Peyer's patch (tissue), 4 donors: ENCODE measurements around the gene ARAF. TPM values are rescaled to one million over a fixed set of nuclear protein-coding genes. Genes with fewer than 3 reads are reported as not detected.

Experiments
- DNase-seq, 3 donors: peaks; one replicate each; pipeline ENCODE4 v3.0.0-alpha.2; 2017 to 2019
- H3K27ac ChIP-seq, 4 donors: fragments of 200-600 bp; sonication (generic); one replicate each; pipeline ENCODE4 v1.5.1; 2016 to 2019
- H3K27me3 ChIP-seq, 2 donors: fragments of 200-600 bp; sonication (generic); one replicate each; pipeline ENCODE4 v1.5.1; 2019
- H3K36me3 ChIP-seq, 3 donors: fragments of 200-600 bp; sonication (generic); one replicate each; pipeline ENCODE4 v1.5.1; 2016 to 2019
- H3K4me1 ChIP-seq, 4 donors: fragments of 200-600 bp; sonication (generic); one replicate each; pipeline ENCODE4 v1.5.1; 2016 to 2019
- H3K4me3 ChIP-seq, 4 donors: fragments of 200-600 bp; sonication (generic); 1 replicate in 3 of 4; 2 replicates in 1 of 4; pipeline ENCODE4 v1.5.1; 2016 to 2019; ENCODE audit warnings: mild to moderate bottlenecking in 1 of 4
- H3K9me3 ChIP-seq, 4 donors: fragments of 200-600 bp; sonication (generic); one replicate each; pipeline ENCODE4 v1.5.1; 2016 to 2019; ENCODE audit warnings: mild to moderate bottlenecking in 1 of 4
- CTCF ChIP-seq, 6 experiments: fragments of 450-650 bp in 4 of 6; fragments of 200-600 bp in 2 of 6; sonication (generic) in 1 of 6; IDR thresholded peaks; one replicate each; pipeline ENCODE4 v1.5.1; 2017 to 2019; ENCODE audit warnings: antibody characterized with exemption in 6 of 6, mild to moderate bottlenecking in 3 of 6, moderate library complexity in 1 of 6
- POLR2A ChIP-seq, 2 donors: fragments of 450-650 bp; IDR thresholded peaks; one replicate each; pipeline ENCODE4 v1.5.1; 2017; ENCODE audit warnings: antibody characterized with exemption in 2 of 2, mild to moderate bottlenecking in 2 of 2, moderate library complexity in 2 of 2
- total RNA-seq, 4 donors: library from RNA; depleted of rRNA; stranded (reverse); fragments of >200 nt; gene quantifications; one replicate each; pipeline ENCODE4 v1.1.0, GENCODE V29; 2016

ARAF gene
- total RNA-seq, 4 donors from 2014 or later = 55.7 to 78.4 (median 72.5) TPM

DNA sequence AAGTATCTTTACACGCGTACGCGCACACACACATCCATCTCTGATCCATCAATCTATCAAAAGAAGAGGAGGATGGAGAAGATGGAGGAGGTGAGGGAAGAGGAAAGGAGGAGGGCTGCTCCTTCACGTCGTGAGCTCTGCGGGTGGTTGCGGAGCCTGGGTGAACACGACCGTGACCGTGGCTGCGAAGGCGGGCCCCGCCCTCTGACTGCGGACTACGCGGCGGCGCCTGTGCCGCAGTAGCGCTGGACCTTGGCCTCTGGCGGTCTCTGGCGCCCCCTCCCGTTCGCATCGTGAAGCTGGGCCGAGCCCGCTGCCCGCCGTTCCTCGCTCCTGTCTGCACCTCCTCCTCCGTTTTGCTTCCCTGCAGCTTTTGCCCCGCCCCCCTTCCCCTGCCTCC lies 37.7 kb upstream of the ARAF start:
- no peaks in the 10 kb centered on the region for H3K9me3 ChIP-seq
- H3K27ac ChIP-seq = peak overlapping the region in 1 of 4 donors; percentile 43
- peak overlapping the region; percentile 43 to 62 (median 54) for H3K4me3 ChIP-seq
- H3K27me3 ChIP-seq = no peaks in the 10 kb centered on the region
- peak; percentile 72 to 91 (median 89) for DNase-seq
- TF ChIP-seq POLR2A (IDR thresholded peaks at IDR 0.05) = no peak
- peak; percentile 56 to 85 (median 78) for TF ChIP-seq CTCF (IDR thresholded peaks at IDR 0.05)
- no peaks in the 10 kb centered on the region for H3K36me3 ChIP-seq
- peaks cover 0 to 6% (median 0%) of the 10 kb centered on the region in 4 donors for H3K4me1 ChIP-seq

DNA sequence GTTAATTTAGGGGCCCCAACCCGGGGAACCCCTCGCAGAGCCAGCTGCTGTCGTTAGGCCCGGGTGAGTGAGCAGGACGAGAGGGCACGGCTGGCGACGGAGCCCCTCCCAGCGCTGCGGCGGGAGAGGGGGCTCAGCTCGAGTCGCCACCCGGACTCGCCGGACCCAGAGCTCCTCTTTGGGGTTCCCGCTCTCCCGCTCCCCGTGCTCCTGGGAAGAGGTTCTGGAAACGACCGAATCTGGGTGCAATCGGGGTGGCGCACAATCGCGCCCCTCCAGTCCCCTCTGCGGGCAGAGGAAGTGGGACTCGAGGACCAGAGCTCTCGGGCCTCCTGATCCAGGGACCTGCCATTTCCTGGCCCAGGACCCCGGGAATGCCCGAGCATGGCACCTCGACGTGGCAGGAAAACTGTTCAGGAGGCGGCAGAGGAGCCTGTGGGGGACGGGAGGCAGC lies 37.3 kb upstream of the ARAF start:
- H3K36me3 ChIP-seq = no peaks in the 10 kb centered on the region
- H3K9me3 ChIP-seq = no peaks in the 10 kb centered on the region
- H3K27ac ChIP-seq = peak overlapping the region in 1 of 4 donors; percentile 43
- peaks cover 0 to 6% (median 0%) of the 10 kb centered on the region in 4 donors for H3K4me1 ChIP-seq
- peak in 1 of 3 donors; percentile 43 for DNase-seq
- H3K4me3 ChIP-seq = peak overlapping the region; percentile 43 to 62 (median 54)
- TF ChIP-seq POLR2A (IDR thresholded peaks at IDR 0.05) (no peak), CTCF (IDR thresholded peaks at IDR 0.05) (no peak)
- no peaks in the 10 kb centered on the region for H3K27me3 ChIP-seq

DNA sequence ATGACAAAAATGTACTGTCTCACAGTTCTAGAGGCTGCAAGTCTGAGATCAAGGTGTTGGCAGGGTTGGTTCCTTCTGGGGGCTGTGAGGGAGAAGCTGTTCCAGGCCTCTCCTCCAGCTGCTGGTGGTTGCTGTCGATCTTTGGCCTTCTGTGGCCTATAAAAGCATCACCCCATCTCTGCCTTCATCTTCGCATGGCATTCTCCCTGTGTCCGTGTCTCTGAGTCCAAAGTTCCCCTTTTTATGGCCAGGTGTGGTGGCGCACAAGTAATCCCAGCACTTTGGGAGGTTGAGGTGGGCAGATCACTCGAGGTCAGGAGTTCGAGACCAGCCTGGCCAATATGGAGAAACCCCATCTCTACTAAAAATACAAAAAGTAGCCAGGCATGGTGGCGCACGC lies 31.5 kb upstream of the ARAF start:
- Histone ChIP-seq H3K27me3 (no peaks in the 10 kb centered on the region), H3K27ac (no peak overlapping the region), H3K4me1 (no peaks in the 10 kb centered on the region), H3K36me3 (no peaks in the 10 kb centered on the region), H3K9me3 (no peaks in the 10 kb centered on the region), H3K4me3 (no peak overlapping the region)
- TF ChIP-seq CTCF (IDR thresholded peaks at IDR 0.05) = no peak
- no peak for TF ChIP-seq POLR2A (IDR thresholded peaks at IDR 0.05)
- peak in 1 of 3 donors; percentile 45 for DNase-seq

GRCh38 chrX:47530049-47530448 lies 31.0 kb upstream of the ARAF start:
- Histone ChIP-seq H3K4me1 (no peaks in the 10 kb centered on the region), H3K27me3 (no peaks in the 10 kb centered on the region), H3K27ac (no peak overlapping the region), H3K9me3 (no peaks in the 10 kb centered on the region), H3K4me3 (no peak overlapping the region), H3K36me3 (no peaks in the 10 kb centered on the region)
- peak in 1 of 3 donors; percentile 31 for DNase-seq
- TF ChIP-seq CTCF (IDR thresholded peaks at IDR 0.05) (no peak), POLR2A (IDR thresholded peaks at IDR 0.05) (no peak)

GRCh38 chrX:47539860-47540259 lies 21.1 kb upstream of the ARAF start:
- TF ChIP-seq CTCF (IDR thresholded peaks at IDR 0.05) = no peak
- Histone ChIP-seq H3K27me3 (no peaks in the 10 kb centered on the region), H3K36me3 (no peaks in the 10 kb centered on the region), H3K4me3 (no peak overlapping the region), H3K27ac (peak overlapping the region in 1 of 4 donors; percentile 59), H3K9me3 (no peaks in the 10 kb centered on the region), H3K4me1 (no peaks in the 10 kb centered on the region)
- DNase-seq = no peak
